CD4-positive, alpha-beta T cell (primary cell): ENCODE measurements around the gene ACSL3. TPM values are rescaled to one million over a fixed set of nuclear protein-coding genes. Genes with fewer than 3 reads are reported as not detected.
A peak's percentile ranks its signal among the peaks of the same experiment; 100 is the strongest.

Experiments used
- ATAC-seq: fragments of 200-7000 bp; cut with Tn5 transposase; one replicate; pipeline ENCODE4 v1.10.0; 2022; ENCODE audit warnings: mild to moderate bottlenecking; ENCODE audit not compliant: poor library complexity
- CTCF ChIA-PET: fragments of 350-600 bp; sonication (Branson Sonifier 250); formaldehyde crosslinking; loops from one replicate; lab custom pipeline; 2021; ENCODE audit warnings: antibody characterized with exemption, inconsistent platforms; lab: Charles Lee
- POLR2A ChIA-PET: fragments of 350-600 bp; sonication (Branson Sonifier 250); formaldehyde crosslinking; loops from one replicate; lab custom pipeline; 2021; ENCODE audit warnings: antibody characterized with exemption, inconsistent platforms; lab: Charles Lee
- DNase-seq, 14 experiments: peaks; one replicate each; pipeline ENCODE4 v3.0.0-alpha.2; 2013 to 2020; ENCODE audit warnings: mixed read lengths in 2 of 14
- H3K27ac ChIP-seq, 2 donors: one replicate each; pipeline versions ENCODE4 v1.5.1 to v1.7.0; 2013; ENCODE audit warnings: low read length in 2 of 2, low read depth in 1 of 2, mild to moderate bottlenecking in 1 of 2
- H3K27me3 ChIP-seq, 2 experiments: 1 replicate in 1 of 2; 2 replicates in 1 of 2; pipeline versions ENCODE4 v1.6.1 to v1.7.0; 2013; ENCODE audit warnings: low read length in 2 of 2, control low read depth in 1 of 2, mild to moderate bottlenecking in 1 of 2, moderate library complexity in 1 of 2; ENCODE audit not compliant: insufficient read depth in 2 of 2, control insufficient read depth in 1 of 2
- H3K36me3 ChIP-seq: one replicate; pipeline ENCODE4 v1.6.1; 2013; ENCODE audit warnings: low read length, control low read depth; ENCODE audit not compliant: insufficient read depth
- H3K4me1 ChIP-seq: one replicate; pipeline ENCODE4 v1.6.1; 2013; ENCODE audit warnings: low read length, control low read depth; ENCODE audit not compliant: insufficient read depth
- H3K4me3 ChIP-seq: one replicate; pipeline ENCODE4 v1.5.1; 2013; ENCODE audit warnings: mild to moderate bottlenecking, low read length, moderate library complexity
- H3K9me3 ChIP-seq, 2 experiments: 1 replicate in 1 of 2; 2 replicates in 1 of 2; pipeline versions ENCODE4 v1.6.1 to v1.7.0; 2013; ENCODE audit warnings: low read length in 2 of 2, mild to moderate bottlenecking in 2 of 2, control low read depth in 1 of 2, moderate library complexity in 1 of 2; ENCODE audit not compliant: control insufficient read depth in 1 of 2, insufficient read depth in 1 of 2
- H3K27ac Mint-ChIP-seq: one replicate; pipeline ENCODE4 v1.8.0; 2020; ENCODE audit warnings: mixed read lengths
- H3K27me3 Mint-ChIP-seq: one replicate; pipeline ENCODE4 v1.8.0; 2021; ENCODE audit warnings: mixed read lengths
- H3K36me3 Mint-ChIP-seq: one replicate; pipeline ENCODE4 v1.8.0; 2021; ENCODE audit warnings: low read depth, mixed read lengths
- H3K4me1 Mint-ChIP-seq: one replicate; pipeline ENCODE4 v1.8.0; 2021; ENCODE audit warnings: low read depth, mixed read lengths
- H3K4me3 Mint-ChIP-seq: one replicate; pipeline ENCODE4 v1.8.0; 2020; ENCODE audit warnings: mild to moderate bottlenecking, mixed read lengths
- H3K9me3 Mint-ChIP-seq: one replicate; pipeline ENCODE4 v1.8.0; 2020; ENCODE audit warnings: mixed read lengths
- CTCF ChIP-seq: fragments of 200-600 bp; IDR thresholded peaks from one replicate; pipeline ENCODE4 v1.8.0; 2022; ENCODE audit warnings: antibody characterized with exemption, mild to moderate bottlenecking
- intact Hi-C, 2 experiments: fragments of 100-400 bp; cut with DNase I in 1 of 2; cut with micrococcal nuclease in 1 of 2; formaldehyde crosslinking; loops; one replicate each; pipeline versions ENCODE4 v1.15.1 to v1.9.0; 2023 to 2025; cut with DNase I, micrococcal nuclease
- total RNA-seq, 174 experiments: library from RNA in 2 of 174; stranded (reverse) in 2 of 174; gene quantifications; one replicate each; pipeline ENCODE4 v1.2.3 and lab custom pipeline; 2021 to 2026

The ACSL3 gene
- total RNA-seq, 2 experiments from 2014 or later: 65.5 to 66.6 TPM

GRCh38 chr2:222960126-222960525 is 99.3 kb downstream of the ACSL3 start:
- H3K27me3 Mint-ChIP-seq: peaks cover 18% of the 10 kb centered on the region
- Histone ChIP-seq H3K9me3 (no peaks in the 10 kb centered on the region), H3K27ac (no peak overlapping the region), H3K4me3 (no peak overlapping the region), H3K27me3 (no peaks in the 10 kb centered on the region), H3K4me1 (no peaks in the 10 kb centered on the region), H3K36me3 (no peaks in the 10 kb centered on the region)
- no peak for TF ChIP-seq CTCF
- H3K4me3 Mint-ChIP-seq: no peak overlapping the region
- no peaks in the 10 kb centered on the region for H3K4me1 Mint-ChIP-seq
- ChIA-PET POLR2A (no interaction called here), CTCF (no interaction called here)
- peak in 2 of 14 experiments; percentile 37 to 50 for DNase-seq
- intact Hi-C loops: no loop called here
- no peak overlapping the region for H3K27ac Mint-ChIP-seq
- H3K9me3 Mint-ChIP-seq: no peaks in the 10 kb centered on the region
- H3K36me3 Mint-ChIP-seq: no peaks in the 10 kb centered on the region
- ATAC-seq: no peak

DNA sequence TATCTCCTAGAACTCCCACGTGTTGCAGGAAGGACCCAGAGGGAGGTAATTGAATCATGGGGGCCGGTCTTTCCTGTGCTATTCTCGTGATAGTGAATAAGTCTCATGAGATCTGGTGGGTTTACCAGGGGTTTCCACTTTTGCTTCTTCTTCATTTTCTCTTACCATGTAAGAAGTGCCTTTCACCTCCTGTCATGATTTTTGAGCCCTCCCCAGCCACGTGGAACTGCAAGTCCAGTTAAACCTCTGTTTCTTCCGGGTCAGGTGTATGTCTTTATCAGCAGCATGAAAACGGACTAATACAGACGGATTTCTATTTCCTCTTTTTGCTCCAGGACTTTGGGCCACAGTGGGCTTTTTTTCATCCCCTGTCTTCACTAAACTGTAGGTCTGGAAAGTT is 102.8 kb downstream of the ACSL3 start:
- Histone ChIP-seq H3K4me3 (no peak overlapping the region), H3K9me3 (no peaks in the 10 kb centered on the region), H3K27ac (no peak overlapping the region), H3K4me1 (no peaks in the 10 kb centered on the region), H3K36me3 (no peaks in the 10 kb centered on the region), H3K27me3 (no peaks in the 10 kb centered on the region)
- intact Hi-C loops: no loop called here
- TF ChIP-seq CTCF: no peak
- no peak for DNase-seq
- Mint-ChIP-seq H3K9me3 (no peaks in the 10 kb centered on the region), H3K27ac (no peak overlapping the region), H3K36me3 (no peaks in the 10 kb centered on the region), H3K4me3 (no peak overlapping the region), H3K4me1 (no peaks in the 10 kb centered on the region), H3K27me3 (peaks cover 13% of the 10 kb centered on the region)
- POLR2A ChIA-PET: no interaction called here
- CTCF ChIA-PET: no interaction called here
- ATAC-seq: no peak

- no peak for TF ChIP-seq CTCF
These were observed 103.7 kb downstream of the ACSL3 start for GRCh38 chr2:222964376-222965031.

More at GRCh38 chr2:222964376-222965031, 103.7 kb downstream of the ACSL3 start:
- Histone ChIP-seq H3K4me1 (no peaks in the 10 kb centered on the region), H3K9me3 (no peaks in the 10 kb centered on the region), H3K27me3 (no peaks in the 10 kb centered on the region), H3K4me3 (no peak overlapping the region), H3K36me3 (no peaks in the 10 kb centered on the region), H3K27ac (no peak overlapping the region)
- Mint-ChIP-seq H3K4me3 (no peak overlapping the region), H3K9me3 (no peaks in the 10 kb centered on the region), H3K36me3 (no peaks in the 10 kb centered on the region), H3K27me3 (peaks cover 13% of the 10 kb centered on the region), H3K4me1 (no peaks in the 10 kb centered on the region), H3K27ac (no peak overlapping the region)
- ChIA-PET POLR2A (no interaction called here), CTCF (no interaction called here)
- intact Hi-C loops: no loop called here
- no peak for DNase-seq
- no peak for ATAC-seq
